ENCODE measurements around the gene CA10.

GRCh38 chr17:52049496-52049895 is 109.0 kb downstream of the CA10 start:
- TF ChIP-seq ZNF274 (IDR thresholded peaks at IDR 0.05; ENCODE audit: low read depth, low read length): no peak
- TF ChIP-seq SUZ12 (IDR thresholded peaks at IDR 0.05; ENCODE audit: extremely low read depth, insufficient read depth, insufficient read length): no peak
- no peak for TF ChIP-seq YY1 (IDR thresholded peaks at IDR 0.05; ENCODE audit: insufficient read depth, insufficient read length)
